ENCODE results near the gene LHX4.

The LHX4 gene

GRCh38 chr1:180208264-180208663 lies 21.8 kb upstream of the LHX4 start:
- H2AK5ac ChIP-seq (ENCODE audit: low read length) = no peak overlapping the region
- no peak overlapping the region for H3K14ac ChIP-seq (ENCODE audit: low read length)
- H3K79me1 ChIP-seq (ENCODE audit: low read length) = no peaks in the 10 kb centered on the region
- H2AFZ ChIP-seq (ENCODE audit: insufficient read depth, low read length, poor library complexity) = no peak overlapping the region
- H3K9me3 ChIP-seq (ENCODE audit: insufficient read depth, low read depth, low read length) = peaks cover 4% of the 10 kb centered on the region
- no peak overlapping the region for H2BK5ac ChIP-seq (ENCODE audit: low read depth, low read length, poor library complexity)
- H3K23ac ChIP-seq (ENCODE audit: low read length) = no peak overlapping the region
- no CpG with 5 or more reads among the region's 4 CpGs for WGBS (ENCODE audit: extremely low coverage, insufficient coverage, insufficient read length)
- no peak overlapping the region for H4K12ac ChIP-seq (ENCODE audit: low read depth, low read length)
- H3K27ac ChIP-seq (ENCODE audit: low read depth, low read length) = no peak overlapping the region
- no peak overlapping the region for H3K4me2 ChIP-seq (ENCODE audit: low read length)
- H3K79me2 ChIP-seq (ENCODE audit: control insufficient read depth, insufficient read depth, low read length, poor library complexity) = no peaks in the 10 kb centered on the region
- no peak overlapping the region for H2BK12ac ChIP-seq (ENCODE audit: low read length)
- H3K18ac ChIP-seq (ENCODE audit: low read length) = no peak overlapping the region
- H3K4me3 ChIP-seq (ENCODE audit: low read depth, low read length) = no peak overlapping the region
- H3K4me1 ChIP-seq (ENCODE audit: control insufficient read depth in 1 of 2, insufficient read depth in 2 of 2, low read length in 2 of 2) = no peaks in the 10 kb centered on the region
- no peaks in the 10 kb centered on the region for H3K36me3 ChIP-seq (ENCODE audit: control insufficient read depth in 1 of 2, insufficient read depth in 2 of 2, low read length in 2 of 2)
- H4K91ac ChIP-seq (ENCODE audit: low read depth, low read length) = no peak overlapping the region
- no peak overlapping the region for H3K9ac ChIP-seq (ENCODE audit: low read length)
- no peak overlapping the region for H4K8ac ChIP-seq (ENCODE audit: low read depth, low read length)
- H3K27me3 ChIP-seq (ENCODE audit: insufficient read depth, low read length) = no peaks in the 10 kb centered on the region
- peak in 1 of 2 donors; percentile 57 for DNase-seq
- no peak overlapping the region for H2BK120ac ChIP-seq (ENCODE audit: insufficient read depth, low read length, poor library complexity)
- H3K4ac ChIP-seq (ENCODE audit: low read depth, low read length) = no peak overlapping the region

GRCh38 chr1:180210008-180210620 lies 19.9 kb upstream of the LHX4 start:
- H3K4me3 ChIP-seq (ENCODE audit: low read depth, low read length) = no peak overlapping the region
- H3K9ac ChIP-seq (ENCODE audit: low read length) = no peak overlapping the region
- H3K23ac ChIP-seq (ENCODE audit: low read length) = no peak overlapping the region
- no peak for DNase-seq
- no peak overlapping the region for H2AFZ ChIP-seq (ENCODE audit: insufficient read depth, low read length, poor library complexity)
- no peak overlapping the region for H3K27ac ChIP-seq (ENCODE audit: low read depth, low read length)
- H4K12ac ChIP-seq (ENCODE audit: low read depth, low read length) = no peak overlapping the region
- H3K9me3 ChIP-seq (ENCODE audit: insufficient read depth, low read depth, low read length) = no peaks in the 10 kb centered on the region
- H3K14ac ChIP-seq (ENCODE audit: low read length) = no peak overlapping the region
- WGBS (ENCODE audit: extremely low coverage, insufficient coverage, insufficient read length) = no CpG with 5 or more reads among the region's 4 CpGs
- no peaks in the 10 kb centered on the region for H3K4me1 ChIP-seq (ENCODE audit: control insufficient read depth in 1 of 2, insufficient read depth in 2 of 2, low read length in 2 of 2)
- no peak overlapping the region for H3K4ac ChIP-seq (ENCODE audit: low read depth, low read length)
- H3K18ac ChIP-seq (ENCODE audit: low read length) = no peak overlapping the region
- no peaks in the 10 kb centered on the region for H3K27me3 ChIP-seq (ENCODE audit: insufficient read depth, low read length)
- H3K4me2 ChIP-seq (ENCODE audit: low read length) = no peak overlapping the region
- no peak overlapping the region for H2BK5ac ChIP-seq (ENCODE audit: low read depth, low read length, poor library complexity)
- no peak overlapping the region for H2BK12ac ChIP-seq (ENCODE audit: low read length)
- no peak overlapping the region for H2BK120ac ChIP-seq (ENCODE audit: insufficient read depth, low read length, poor library complexity)
- no peak overlapping the region for H4K8ac ChIP-seq (ENCODE audit: low read depth, low read length)
- no peak overlapping the region for H4K91ac ChIP-seq (ENCODE audit: low read depth, low read length)
- H3K36me3 ChIP-seq (ENCODE audit: control insufficient read depth in 1 of 2, insufficient read depth in 2 of 2, low read length in 2 of 2) = no peaks in the 10 kb centered on the region
- H3K79me1 ChIP-seq (ENCODE audit: low read length) = no peaks in the 10 kb centered on the region
- no peak overlapping the region for H2AK5ac ChIP-seq (ENCODE audit: low read length)
- no peaks in the 10 kb centered on the region for H3K79me2 ChIP-seq (ENCODE audit: control insufficient read depth, insufficient read depth, low read length, poor library complexity)

- Histone ChIP-seq H3K36me3 (ENCODE audit: control insufficient read depth in 1 of 2, insufficient read depth in 2 of 2, low read length in 2 of 2) (no peaks in the 10 kb centered on the region), H3K9me3 (ENCODE audit: insufficient read depth, low read depth, low read length) (no peaks in the 10 kb centered on the region), H3K4ac (ENCODE audit: low read depth, low read length) (no peak overlapping the region), H3K23ac (ENCODE audit: low read length) (no peak overlapping the region), H3K18ac (ENCODE audit: low read length) (no peak overlapping the region), H2BK5ac (ENCODE audit: low read depth, low read length, poor library complexity) (no peak overlapping the region), H3K14ac (ENCODE audit: low read length) (no peak overlapping the region), H3K79me2 (ENCODE audit: control insufficient read depth, insufficient read depth, low read length, poor library complexity) (no peaks in the 10 kb centered on the region), H3K4me3 (ENCODE audit: low read depth, low read length) (no peak overlapping the region), H2AFZ (ENCODE audit: insufficient read depth, low read length, poor library complexity) (no peak overlapping the region), H3K27me3 (ENCODE audit: insufficient read depth, low read length) (no peaks in the 10 kb centered on the region), H3K4me1 (ENCODE audit: control insufficient read depth in 1 of 2, insufficient read depth in 2 of 2, low read length in 2 of 2) (no peaks in the 10 kb centered on the region), H3K27ac (ENCODE audit: low read depth, low read length) (no peak overlapping the region), H2BK12ac (ENCODE audit: low read length) (no peak overlapping the region), H2AK5ac (ENCODE audit: low read length) (no peak overlapping the region), H4K91ac (ENCODE audit: low read depth, low read length) (no peak overlapping the region), H3K4me2 (ENCODE audit: low read length) (no peak overlapping the region), H3K9ac (ENCODE audit: low read length) (no peak overlapping the region), H4K8ac (ENCODE audit: low read depth, low read length) (no peak overlapping the region), H2BK120ac (ENCODE audit: insufficient read depth, low read length, poor library complexity) (no peak overlapping the region), H4K12ac (ENCODE audit: low read depth, low read length) (no peak overlapping the region), H3K79me1 (ENCODE audit: low read length) (no peaks in the 10 kb centered on the region)
- no peak for DNase-seq
- WGBS (ENCODE audit: extremely low coverage, insufficient coverage, insufficient read length) = no CpG with 5 or more reads among the region's 12 CpGs
These were observed 18.8 kb upstream of the LHX4 start for GRCh38 chr1:180211156-180211859.

GRCh38 chr1:180211860-180212229 lies 18.2 kb upstream of the LHX4 start:
- H3K23ac ChIP-seq (ENCODE audit: low read length) = no peak overlapping the region
- no peaks in the 10 kb centered on the region for H3K27me3 ChIP-seq (ENCODE audit: insufficient read depth, low read length)
- H3K9ac ChIP-seq (ENCODE audit: low read length) = no peak overlapping the region
- no peak overlapping the region for H2BK5ac ChIP-seq (ENCODE audit: low read depth, low read length, poor library complexity)
- H3K4me3 ChIP-seq (ENCODE audit: low read depth, low read length) = no peak overlapping the region
- no peak overlapping the region for H3K27ac ChIP-seq (ENCODE audit: low read depth, low read length)
- no peak overlapping the region for H3K4me2 ChIP-seq (ENCODE audit: low read length)
- no peak overlapping the region for H4K91ac ChIP-seq (ENCODE audit: low read depth, low read length)
- H3K79me1 ChIP-seq (ENCODE audit: low read length) = no peaks in the 10 kb centered on the region
- no peaks in the 10 kb centered on the region for H3K79me2 ChIP-seq (ENCODE audit: control insufficient read depth, insufficient read depth, low read length, poor library complexity)
- no peak overlapping the region for H2BK120ac ChIP-seq (ENCODE audit: insufficient read depth, low read length, poor library complexity)
- H3K36me3 ChIP-seq (ENCODE audit: control insufficient read depth in 1 of 2, insufficient read depth in 2 of 2, low read length in 2 of 2) = no peaks in the 10 kb centered on the region
- DNase-seq = no peak
- H3K4me1 ChIP-seq (ENCODE audit: control insufficient read depth in 1 of 2, insufficient read depth in 2 of 2, low read length in 2 of 2) = no peaks in the 10 kb centered on the region
- H3K14ac ChIP-seq (ENCODE audit: low read length) = no peak overlapping the region
- no peak overlapping the region for H2AK5ac ChIP-seq (ENCODE audit: low read length)
- H2BK12ac ChIP-seq (ENCODE audit: low read length) = no peak overlapping the region
- no peak overlapping the region for H3K4ac ChIP-seq (ENCODE audit: low read depth, low read length)
- no CpG with 5 or more reads among the region's 8 CpGs for WGBS (ENCODE audit: extremely low coverage, insufficient coverage, insufficient read length)
- no peak overlapping the region for H4K12ac ChIP-seq (ENCODE audit: low read depth, low read length)
- H3K18ac ChIP-seq (ENCODE audit: low read length) = no peak overlapping the region
- H2AFZ ChIP-seq (ENCODE audit: insufficient read depth, low read length, poor library complexity) = no peak overlapping the region
- no peaks in the 10 kb centered on the region for H3K9me3 ChIP-seq (ENCODE audit: insufficient read depth, low read depth, low read length)
- no peak overlapping the region for H4K8ac ChIP-seq (ENCODE audit: low read depth, low read length)
